ENCODE results near the gene SUPT5H.

DNA sequence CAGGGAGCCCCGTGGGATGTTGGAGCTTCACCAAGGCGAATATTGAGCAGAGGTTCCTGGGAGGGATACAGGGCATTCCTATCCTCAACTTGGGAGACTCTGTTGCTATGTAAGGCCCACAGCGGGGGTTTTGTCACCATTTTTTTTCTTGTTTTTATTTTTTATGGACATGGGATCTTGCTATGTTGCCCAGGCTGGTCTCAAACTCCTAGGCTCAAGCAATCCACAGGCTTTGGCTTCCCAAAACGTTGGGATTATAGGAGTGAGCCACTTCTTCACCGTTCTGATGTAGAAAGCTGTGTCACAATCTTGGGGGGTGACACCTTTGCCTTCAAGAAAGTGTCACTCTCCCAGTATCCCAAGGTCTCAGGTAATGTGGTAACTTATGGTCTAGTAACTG, 56.0 kb downstream of the SUPT5H start:
- TF ChIP-seq POLR2A (IDR thresholded peaks at IDR 0.05; ENCODE audit: low read length): no peak
- TF ChIP-seq GATA1 (IDR thresholded peaks at IDR 0.05; ENCODE audit: low read depth, low read length): no peak

Measured in erythroblast (primary cell).